Measurements from ENCODE around the gene PLK5.
A peak's percentile ranks its signal among the peaks of the same experiment; 100 is the strongest.
"Not testable (repeated sequence)": the region's sequence is repeated elsewhere in the genome, so short reads cannot be mapped to it uniquely, and the experiment has no call there.

PLK5 gene

GRCh38 chr19:1496714-1497577, 26.9 kb upstream of the PLK5 start:
- H3K4me1 ChIP-seq: peaks cover 14% of the 10 kb centered on the region
- in situ Hi-C loops (cut with MboI; ENCODE audit: low sequenced_read_pairs): no loop called here
- H3K27me3 ChIP-seq (ENCODE audit: low read depth): no peaks in the 10 kb centered on the region
- H3K36me3 ChIP-seq (replicated peaks): no peaks in the 10 kb centered on the region
- no peak overlapping the region for H3K4me3 ChIP-seq
- no peak for DNase-seq (ENCODE audit: low spot score in 2 of 2)
- H3K9me3 ChIP-seq: peaks cover 5% of the 10 kb centered on the region; the same call in 1 of the 2 replicates

- DNase-seq (ENCODE audit: low spot score in 2 of 2): no peak
- no peaks in the 10 kb centered on the region for H3K36me3 ChIP-seq (replicated peaks)
- peaks cover 5% of the 10 kb centered on the region; the same call in 1 of the 2 replicates for H3K9me3 ChIP-seq
- H3K27me3 ChIP-seq (ENCODE audit: low read depth): no peaks in the 10 kb centered on the region
- no peak overlapping the region for H3K4me3 ChIP-seq
- H3K4me1 ChIP-seq: peaks cover 13% of the 10 kb centered on the region
- in situ Hi-C loops (cut with MboI; ENCODE audit: low sequenced_read_pairs): no loop called here
Observed at GRCh38 chr19:1497578-1498235, 26.2 kb upstream of the PLK5 start.

- DNase-seq (ENCODE audit: low spot score in 2 of 2); H3K4me3 ChIP-seq; H3K36me3 ChIP-seq (replicated peaks); in situ Hi-C loops (cut with MboI; ENCODE audit: low sequenced_read_pairs); H3K4me1 ChIP-seq; H3K9me3 ChIP-seq; H3K27me3 ChIP-seq (ENCODE audit: low read depth): not testable (repeated sequence)
Observed at GRCh38 chr19:1499231-1499630, 24.6 kb upstream of the PLK5 start.

- peaks cover 7% of the 10 kb centered on the region; the same call in 1 of the 2 replicates for H3K4me1 ChIP-seq
Observed at GRCh38 chr19:1501200-1501595, 22.7 kb upstream of the PLK5 start.

GRCh38 chr19:1502433-1503088, 21.3 kb upstream of the PLK5 start:
- Histone ChIP-seq H3K4me3 (no peak overlapping the region), H3K27me3 (ENCODE audit: low read depth) (no peaks in the 10 kb centered on the region), H3K36me3 (replicated peaks) (no peaks in the 10 kb centered on the region), H3K4me1 (peaks cover 10% of the 10 kb centered on the region; the same call in 1 of the 2 replicates), H3K9me3 (peaks cover 5% of the 10 kb centered on the region; the same call in 1 of the 2 replicates)
- no peak for DNase-seq (ENCODE audit: low spot score in 2 of 2)
- in situ Hi-C loops (cut with MboI; ENCODE audit: low sequenced_read_pairs): no loop called here

More at GRCh38 chr19:1501200-1501595, 22.7 kb upstream of the PLK5 start:
- no peak for DNase-seq (ENCODE audit: low spot score in 2 of 2)
- Histone ChIP-seq H3K36me3 (replicated peaks) (no peaks in the 10 kb centered on the region), H3K9me3 (peaks cover 5% of the 10 kb centered on the region; the same call in 1 of the 2 replicates), H3K27me3 (ENCODE audit: low read depth) (no peaks in the 10 kb centered on the region), H3K4me3 (no peak overlapping the region)
- in situ Hi-C loops (cut with MboI; ENCODE audit: low sequenced_read_pairs): no loop called here

- Histone ChIP-seq H3K27me3 (ENCODE audit: low read depth) (no peaks in the 10 kb centered on the region), H3K9me3 (peaks cover 5% of the 10 kb centered on the region; the same call in 1 of the 2 replicates), H3K4me3 (no peak overlapping the region), H3K4me1 (peaks cover 5% of the 10 kb centered on the region), H3K36me3 (replicated peaks) (no peaks in the 10 kb centered on the region)
- in situ Hi-C loops (cut with MboI; ENCODE audit: low sequenced_read_pairs): no loop called here
- DNase-seq (ENCODE audit: low spot score in 2 of 2): peak in 1 of 2 experiments; percentile 83
Observed at GRCh38 chr19:1503089-1503924, 20.6 kb upstream of the PLK5 start.

GRCh38 chr19:1503925-1504773, 19.7 kb upstream of the PLK5 start:
- in situ Hi-C loops (cut with MboI; ENCODE audit: low sequenced_read_pairs): no loop called here
- Histone ChIP-seq H3K9me3 (peaks cover 8% of the 10 kb centered on the region; the same call in 1 of the 2 replicates), H3K4me1 (peaks cover 6% of the 10 kb centered on the region), H3K4me3 (no peak overlapping the region), H3K27me3 (ENCODE audit: low read depth) (no peaks in the 10 kb centered on the region), H3K36me3 (replicated peaks) (no peaks in the 10 kb centered on the region; the same call in 1 of the 2 replicates)
- no peak for DNase-seq (ENCODE audit: low spot score in 2 of 2)

- Histone ChIP-seq H3K36me3 (replicated peaks) (no peaks in the 10 kb centered on the region; the same call in 1 of the 2 replicates), H3K4me1 (peaks cover 6% of the 10 kb centered on the region), H3K4me3 (no peak overlapping the region), H3K9me3 (peaks cover 5% of the 10 kb centered on the region; the same call in 1 of the 2 replicates), H3K27me3 (ENCODE audit: low read depth) (no peaks in the 10 kb centered on the region)
- in situ Hi-C loops (cut with MboI; ENCODE audit: low sequenced_read_pairs): no loop called here
- no peak for DNase-seq (ENCODE audit: low spot score in 2 of 2)
Observed at GRCh38 chr19:1505012-1505411, 18.9 kb upstream of the PLK5 start.

GRCh38 chr19:1505991-1506881, 17.6 kb upstream of the PLK5 start:
- Histone ChIP-seq H3K27me3 (ENCODE audit: low read depth) (no peaks in the 10 kb centered on the region), H3K9me3 (peaks cover 3% of the 10 kb centered on the region; the same call in 1 of the 2 replicates), H3K4me1 (peaks cover 10% of the 10 kb centered on the region), H3K4me3 (no peak overlapping the region), H3K36me3 (replicated peaks) (no peaks in the 10 kb centered on the region; the same call in 1 of the 2 replicates)
- DNase-seq (ENCODE audit: low spot score in 2 of 2): no peak
- in situ Hi-C loops (cut with MboI; ENCODE audit: low sequenced_read_pairs): no loop called here

GRCh38 chr19:1507192-1507660, 16.7 kb upstream of the PLK5 start:
- Histone ChIP-seq H3K4me1 (peaks cover 10% of the 10 kb centered on the region), H3K4me3 (peak overlapping the region; percentile 39), H3K36me3 (replicated peaks) (no peaks in the 10 kb centered on the region; the same call in 1 of the 2 replicates), H3K9me3 (peaks cover 3% of the 10 kb centered on the region; the same call in 1 of the 2 replicates), H3K27me3 (ENCODE audit: low read depth) (no peaks in the 10 kb centered on the region)
- no peak for DNase-seq (ENCODE audit: low spot score in 2 of 2)
- in situ Hi-C loops (cut with MboI; ENCODE audit: low sequenced_read_pairs): no loop called here

GRCh38 chr19:1507763-1508506, 15.9 kb upstream of the PLK5 start:
- H3K4me1 ChIP-seq: peaks cover 12% of the 10 kb centered on the region
- H3K36me3 ChIP-seq (replicated peaks): no peaks in the 10 kb centered on the region; the same call in 1 of the 2 replicates
- H3K4me3 ChIP-seq: peak overlapping the region; percentile 39
- in situ Hi-C loops (cut with MboI; ENCODE audit: low sequenced_read_pairs): no loop called here
- peak; percentile 90 to 98 for DNase-seq (ENCODE audit: low spot score in 2 of 2)
- H3K27me3 ChIP-seq (ENCODE audit: low read depth): no peaks in the 10 kb centered on the region
- H3K9me3 ChIP-seq: peaks cover 3% of the 10 kb centered on the region; the same call in 1 of the 2 replicates

Measured in HAP-1 (cell line).